ENCODE measurements around the gene SDHAF3. TPM values are rescaled to one million over a fixed set of nuclear protein-coding genes. Genes with fewer than 3 reads are reported as not detected.
"Not testable (repeated sequence)": the region's sequence is repeated elsewhere in the genome, so short reads cannot be mapped to it uniquely, and the experiment has no call there.

The SDHAF3 gene
- total and polyA plus RNA-seq, 12 donors, result 5.0 to 26.5 (median 19.8) TPM

DNA sequence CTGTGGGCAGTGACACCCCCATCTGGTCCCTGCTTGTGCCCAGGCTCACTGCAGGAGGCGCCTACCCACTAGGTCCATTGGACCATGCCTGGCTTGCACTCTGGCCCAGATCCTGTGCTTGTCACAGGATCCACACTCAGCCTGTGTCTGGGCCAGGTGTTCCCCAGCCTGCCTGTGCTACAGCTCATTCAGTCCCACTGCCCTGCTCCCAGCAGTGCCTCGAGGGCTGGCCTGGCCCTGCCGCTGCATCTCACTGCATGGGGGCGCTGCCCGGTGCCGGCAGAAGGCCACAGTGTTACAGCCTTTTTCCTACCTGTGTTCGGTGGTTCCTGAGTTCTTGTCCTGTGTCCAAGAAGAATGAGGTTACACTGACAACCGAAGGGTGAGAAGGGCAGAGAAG is 21.3 kb downstream of the SDHAF3 start:
- H3K27ac ChIP-seq, result no peak overlapping the region
- H3K27me3 ChIP-seq, result no peaks in the 10 kb centered on the region
- WGBS, 2 donors, result 94 to 98% methylated on average over 8 of the region's 8 CpGs
- no peak for DNase-seq
- peaks cover 0 to 39% (median 15%) of the 10 kb centered on the region in 11 donors for H3K9me3 ChIP-seq
- TF ChIP-seq, protein P1, sequence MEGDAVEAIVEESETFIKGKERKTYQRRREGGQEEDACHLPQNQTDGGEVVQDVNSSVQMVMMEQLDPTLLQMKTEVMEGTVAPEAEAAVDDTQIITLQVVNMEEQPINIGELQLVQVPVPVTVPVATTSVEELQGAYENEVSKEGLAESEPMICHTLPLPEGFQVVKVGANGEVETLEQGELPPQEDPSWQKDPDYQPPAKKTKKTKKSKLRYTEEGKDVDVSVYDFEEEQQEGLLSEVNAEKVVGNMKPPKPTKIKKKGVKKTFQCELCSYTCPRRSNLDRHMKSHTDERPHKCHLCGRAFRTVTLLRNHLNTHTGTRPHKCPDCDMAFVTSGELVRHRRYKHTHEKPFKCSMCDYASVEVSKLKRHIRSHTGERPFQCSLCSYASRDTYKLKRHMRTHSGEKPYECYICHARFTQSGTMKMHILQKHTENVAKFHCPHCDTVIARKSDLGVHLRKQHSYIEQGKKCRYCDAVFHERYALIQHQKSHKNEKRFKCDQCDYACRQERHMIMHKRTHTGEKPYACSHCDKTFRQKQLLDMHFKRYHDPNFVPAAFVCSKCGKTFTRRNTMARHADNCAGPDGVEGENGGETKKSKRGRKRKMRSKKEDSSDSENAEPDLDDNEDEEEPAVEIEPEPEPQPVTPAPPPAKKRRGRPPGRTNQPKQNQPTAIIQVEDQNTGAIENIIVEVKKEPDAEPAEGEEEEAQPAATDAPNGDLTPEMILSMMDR (IDR thresholded peaks at IDR 0.05), result no peak
- no peak for ATAC-seq
- intact Hi-C loops (cut with DNase I), result no loop called here
- H3K4me1 ChIP-seq, result peaks cover 0 to 4% (median 0%) of the 10 kb centered on the region in 9 donors
- peaks cover 0 to 25% (median 0%) of the 10 kb centered on the region in 9 donors for H3K36me3 ChIP-seq
- no peak overlapping the region for H3K4me3 ChIP-seq

DNA sequence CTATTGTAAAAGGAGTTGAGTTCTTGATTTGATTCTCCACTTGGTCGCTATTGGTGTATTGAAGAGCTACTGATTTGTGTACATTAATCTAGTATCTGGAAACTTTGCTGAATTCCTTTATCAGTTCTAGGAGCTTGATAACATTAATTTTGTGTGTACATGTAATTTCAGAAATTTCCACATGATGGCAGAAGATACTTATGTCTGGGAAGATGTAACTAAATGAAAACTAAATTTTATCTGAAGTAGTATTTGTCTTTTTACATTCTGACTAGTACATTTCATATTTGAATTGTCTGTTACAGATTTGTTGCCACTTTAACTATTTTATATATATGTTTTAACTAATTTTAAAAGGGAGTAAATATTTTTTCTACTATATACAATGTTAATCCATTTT is 27.6 kb downstream of the SDHAF3 start:
- Histone ChIP-seq H3K4me1 (no peaks in the 10 kb centered on the region), H3K36me3 (peaks cover 0 to 14% (median 0%) of the 10 kb centered on the region in 9 donors), H3K4me3 (no peak overlapping the region), H3K9me3 (peaks cover 0 to 22% (median 9%) of the 10 kb centered on the region in 11 donors), H3K27ac (no peak overlapping the region), H3K27me3 (no peaks in the 10 kb centered on the region)
- DNase-seq (no peak), ATAC-seq (no peak)
- TF ChIP-seq, protein P1 (IDR thresholded peaks at IDR 0.05), result peak in 7 of 9 donors; percentile 35 to 60 (median 51)
- intact Hi-C loops (cut with DNase I), result no loop called here
- WGBS, 2 donors, result 66 to 82% methylated on average over 1 of the region's 1 CpG

- Histone ChIP-seq H3K4me1 (no peaks in the 10 kb centered on the region), H3K27me3 (no peaks in the 10 kb centered on the region), H3K9me3 (no peaks in the 10 kb centered on the region), H3K36me3 (peaks cover 0 to 3% (median 0%) of the 10 kb centered on the region in 9 donors), H3K4me3 (no peak overlapping the region), H3K27ac (no peak overlapping the region)
- no peak for ATAC-seq
- 91 to 92% methylated on average over 1 of the region's 1 CpG for WGBS, 2 donors
- TF ChIP-seq, protein P1 (IDR thresholded peaks at IDR 0.05), result no peak
- intact Hi-C loops (cut with DNase I), result no loop called here
- DNase-seq, result no peak
Measured at GRCh38 chr7:97149843-97150242, 32.3 kb downstream of the SDHAF3 start.

GRCh38 chr7:97155897-97156418 is 38.5 kb downstream of the SDHAF3 start:
- no peaks in the 10 kb centered on the region for H3K4me1 ChIP-seq
- H3K27me3 ChIP-seq, result no peaks in the 10 kb centered on the region
- no peak for DNase-seq
- intact Hi-C loops (cut with DNase I), result no loop called here
- TF ChIP-seq, protein P1 (IDR thresholded peaks at IDR 0.05), result no peak
- WGBS, 2 donors, result 97 to 98% methylated on average over 2 of the region's 2 CpGs
- H3K27ac ChIP-seq, result no peak overlapping the region
- ATAC-seq, result no peak
- no peak overlapping the region for H3K4me3 ChIP-seq
- peaks cover 0 to 17% (median 0%) of the 10 kb centered on the region in 11 donors for H3K9me3 ChIP-seq
- H3K36me3 ChIP-seq, result peaks cover 0 to 3% (median 0%) of the 10 kb centered on the region in 9 donors

- DNase-seq, result not testable (repeated sequence)
Measured at GRCh38 chr7:97159984-97160383, 42.5 kb downstream of the SDHAF3 start.

DNA sequence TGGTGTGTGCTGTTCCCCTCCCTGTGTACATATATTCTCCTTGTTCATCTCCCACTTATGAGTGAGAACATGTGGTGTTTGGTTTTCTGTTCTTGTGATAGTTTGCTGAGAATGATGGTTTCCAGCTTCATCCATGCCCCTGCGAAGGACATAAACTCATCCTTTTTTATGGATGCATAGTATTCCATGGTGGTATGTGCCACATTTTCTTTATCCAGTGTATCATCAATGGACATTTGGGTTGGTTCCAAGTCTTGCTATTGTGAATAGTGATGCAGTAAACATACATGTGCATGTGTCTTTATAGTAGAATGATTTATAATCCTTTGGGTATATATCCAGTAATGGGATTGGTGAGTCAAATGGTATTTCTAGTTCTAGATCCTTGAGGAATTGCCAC is 44.1 kb downstream of the SDHAF3 start:
- 88 to 92% methylated on average over 1 of the region's 1 CpG for WGBS, 2 donors
- intact Hi-C loops (cut with DNase I); H3K4me1 ChIP-seq; DNase-seq; H3K27ac ChIP-seq; H3K27me3 ChIP-seq; H3K4me3 ChIP-seq; ATAC-seq: not testable (repeated sequence)
- Histone ChIP-seq H3K36me3 (peaks cover 0 to 11% (median 0%) of the 10 kb centered on the region in 9 donors), H3K9me3 (peaks cover 0 to 17% (median 0%) of the 10 kb centered on the region in 11 donors)

More at GRCh38 chr7:97159984-97160383, 42.5 kb downstream of the SDHAF3 start:
- ATAC-seq; intact Hi-C loops (cut with DNase I); H3K4me1 ChIP-seq; H3K27ac ChIP-seq; H3K27me3 ChIP-seq; H3K4me3 ChIP-seq: not testable (repeated sequence)
- Histone ChIP-seq H3K36me3 (peaks cover 0 to 11% (median 0%) of the 10 kb centered on the region in 9 donors), H3K9me3 (peaks cover 0 to 17% (median 0%) of the 10 kb centered on the region in 11 donors)
- 95 to 98% methylated on average over 26 of the region's 26 CpGs for WGBS, 2 donors
